Neural cell (in vitro differentiated cells): ENCODE measurements around the gene AGBL4. TPM values are rescaled to one million over a fixed set of nuclear protein-coding genes. Genes with fewer than 3 reads are reported as not detected.

ENCODE experiments used
- H2AFZ ChIP-seq: fragments of 200-600, 300-800 bp; sonication (generic), shearing (Covaris generic); 2 replicates; pipeline ENCODE4 v1.6.0; 2014; ENCODE audit warnings: low read depth, mild to moderate bottlenecking, antibody characterized with exemption, low read length, moderate library complexity
- H3F3A ChIP-seq: fragments of 200-600 bp; shearing (Covaris generic); 2 replicates; pipeline ENCODE4 v1.6.1; 2016; ENCODE audit warnings: mild to moderate bottlenecking, moderate library complexity, mixed read lengths, antibody characterized with exemption, low read length; ENCODE audit not compliant: insufficient read depth, poor library complexity, severe bottlenecking
- H3K27ac ChIP-seq: fragments of 200-600, 300-800 bp; sonication (generic), shearing (Covaris generic); 2 replicates; pipeline ENCODE4 v1.5.1; 2014; ENCODE audit warnings: mild to moderate bottlenecking, low read length, moderate library complexity
- H3K27me3 ChIP-seq: fragments of 300-800, 200-600 bp; sonication (generic), shearing (Covaris generic); 2 replicates; pipeline ENCODE4 v1.6.0; 2014; ENCODE audit warnings: mild to moderate bottlenecking, low read depth, low read length, moderate library complexity; ENCODE audit not compliant: insufficient read depth
- H3K36me3 ChIP-seq: fragments of 300-800, 200-600 bp; sonication (generic), shearing (Covaris generic); 2 replicates; pipeline ENCODE4 v1.5.1; 2014; ENCODE audit warnings: mild to moderate bottlenecking, antibody characterized with exemption, low read length, moderate library complexity; ENCODE audit not compliant: insufficient read depth
- H3K4me2 ChIP-seq: fragments of 300-800, 200-600 bp; sonication (generic), shearing (Covaris generic); 2 replicates; pipeline ENCODE4 v1.6.0; 2014; ENCODE audit warnings: mild to moderate bottlenecking, low read length
- H3K4me3 ChIP-seq: fragments of 300-800, 200-600 bp; sonication (generic), shearing (Covaris generic); 2 replicates; pipeline ENCODE4 v1.5.1; 2014; ENCODE audit warnings: mild to moderate bottlenecking, low read length, moderate library complexity
- H3K79me2 ChIP-seq: fragments of 200-600 bp; shearing (Covaris generic); replicated peaks from 2 replicates; pipeline ENCODE4 v1.6.0; 2014; ENCODE audit warnings: mild to moderate bottlenecking, low read length, moderate library complexity; ENCODE audit not compliant: insufficient read depth
- H3K9ac ChIP-seq: fragments of 300-800, 200-600 bp; sonication (generic), shearing (Covaris generic); 2 replicates; pipeline ENCODE4 v1.6.1; 2016; ENCODE audit warnings: mild to moderate bottlenecking, low read length, mixed read lengths
- H3K9me2 ChIP-seq: fragments of 200-600 bp; shearing (Covaris generic); 2 replicates; pipeline ENCODE4 v1.6.1; 2016; ENCODE audit warnings: mild to moderate bottlenecking, low read length, mixed read lengths; ENCODE audit not compliant: insufficient read depth
- H3K9me3 ChIP-seq: fragments of 200-600, 300-800 bp; sonication (generic), shearing (Covaris generic); 2 replicates; pipeline ENCODE4 v1.6.1; 2016; ENCODE audit warnings: mild to moderate bottlenecking, mixed run types, low read length, moderate library complexity, mixed read lengths
- H4K20me1 ChIP-seq: fragments of 200-600 bp; shearing (Covaris generic); 2 replicates; pipeline ENCODE4 v1.6.1; 2016; ENCODE audit warnings: mild to moderate bottlenecking, mixed run types; ENCODE audit not compliant: insufficient read depth
- CTCF ChIP-seq: fragments of 450-650 bp; IDR thresholded peaks from 2 replicates; pipeline ENCODE4 v1.5.1; 2014; ENCODE audit warnings: antibody characterized with exemption, mild to moderate bottlenecking, moderate library complexity; ENCODE audit not compliant: poor library complexity, severe bottlenecking
- EP300 ChIP-seq: fragments of 450-650 bp; conservative IDR thresholded peaks from 2 replicates; pipeline ENCODE4 v1.6.1; 2014; ENCODE audit warnings: antibody characterized with exemption, mild to moderate bottlenecking, moderate library complexity; ENCODE audit not compliant: poor library complexity, severe bottlenecking
- EZH2 ChIP-seq: fragments of 200-600, 300-800 bp; shearing (Covaris generic), sonication (generic); IDR thresholded peaks from 2 replicates; pipeline ENCODE4 v1.6.1; 2014; ENCODE audit warnings: antibody characterized with exemption, low read length, borderline replicate concordance, mild to moderate bottlenecking; ENCODE audit not compliant: insufficient read depth, poor library complexity, severe bottlenecking
- MXI1 ChIP-seq: fragments of 450-650 bp; conservative IDR thresholded peaks from 2 replicates; pipeline ENCODE4 v1.6.1; 2014; ENCODE audit warnings: antibody characterized with exemption, mild to moderate bottlenecking; ENCODE audit not compliant: poor library complexity, severe bottlenecking
- POLR2AphosphoS5 ChIP-seq: IDR thresholded peaks from 2 replicates; pipeline ENCODE4 v1.6.1; 2012
- RAD21 ChIP-seq: fragments of 450-650 bp; conservative IDR thresholded peaks from 2 replicates; pipeline ENCODE4 v1.6.1; 2014; ENCODE audit warnings: antibody characterized with exemption, mild to moderate bottlenecking, moderate library complexity
- REST ChIP-seq: IDR thresholded peaks from 2 replicates; pipeline ENCODE4 v1.6.1; 2012; ENCODE audit warnings: borderline replicate concordance
- SMC3 ChIP-seq: fragments of 450-650 bp; conservative IDR thresholded peaks from 2 replicates; pipeline ENCODE4 v1.6.1; 2014; ENCODE audit warnings: antibody characterized with exemption, mild to moderate bottlenecking, moderate library complexity; ENCODE audit not compliant: poor library complexity
- TAF1 ChIP-seq: IDR thresholded peaks from 2 replicates; pipeline ENCODE4 v1.6.1; 2012; ENCODE audit warnings: low read depth
- polyA plus RNA-seq: library from polyadenylated mRNA; depleted of rRNA; stranded (reverse); fragments of >200 nt; gene quantifications from 2 replicates; pipeline ENCODE4 v1.2.3, GENCODE V29; 2014

The AGBL4 gene
- polyA plus RNA-seq, 1 donor from 2014 or later: 1.3 TPM

- Histone ChIP-seq H3K27ac (peak overlapping the region; percentile 35), H3K36me3 (no peaks in the 10 kb centered on the region), H3K9me3 (no peaks in the 10 kb centered on the region), H3K9ac (no peak overlapping the region), H3F3A (no peaks in the 10 kb centered on the region), H2AFZ (no peak overlapping the region), H3K27me3 (no peaks in the 10 kb centered on the region), H3K79me2 (no peaks in the 10 kb centered on the region), H3K4me2 (no peak overlapping the region), H3K4me3 (peak overlapping the region; percentile 14), H4K20me1 (no peaks in the 10 kb centered on the region), H3K9me2 (no peaks in the 10 kb centered on the region)
- TF ChIP-seq EP300 (peak; percentile 61), POLR2AphosphoS5 (no peak), MXI1 (no peak), SMC3 (no peak), EZH2 (no peak)
These were observed 1148.0 kb downstream of the AGBL4 start for GRCh38 chr1:48875552-48876329.

GRCh38 chr1:48873944-48874343 lies 1149.8 kb downstream of the AGBL4 start:
- Histone ChIP-seq H3F3A (no peaks in the 10 kb centered on the region), H4K20me1 (no peaks in the 10 kb centered on the region), H3K79me2 (no peaks in the 10 kb centered on the region), H3K27ac (no peak overlapping the region), H2AFZ (no peak overlapping the region), H3K36me3 (no peaks in the 10 kb centered on the region), H3K27me3 (no peaks in the 10 kb centered on the region), H3K9me3 (no peaks in the 10 kb centered on the region), H3K9ac (no peak overlapping the region), H3K4me3 (no peak overlapping the region), H3K4me2 (no peak overlapping the region), H3K9me2 (no peaks in the 10 kb centered on the region)
- TF ChIP-seq RAD21 (no peak), TAF1 (no peak), REST (no peak), SMC3 (no peak), MXI1 (no peak), EZH2 (no peak), CTCF (no peak), EP300 (no peak)
